Lower lobe of right lung (tissue), 2 donors: ENCODE data around the gene NANOGP8. TPM values are rescaled to one million over a fixed set of nuclear protein-coding genes. Genes with fewer than 3 reads are reported as not detected.
"Not testable (repeated sequence)": the region's sequence is repeated elsewhere in the genome, so short reads cannot be mapped to it uniquely, and the experiment has no call there.

ENCODE experiments used
- ATAC-seq, 2 donors: fragments of 200-7000 bp; cut with Tn5 transposase; one replicate each; pipeline ENCODE4 v1.9.1; 2020 to 2022; ENCODE audit warnings: mild to moderate bottlenecking in 2 of 2, moderate library complexity in 2 of 2
- DNase-seq: peaks from one replicate; pipeline ENCODE4 v3.0.0-alpha.2; 2020
- H3K27ac ChIP-seq: fragments of 200-600 bp; one replicate; pipeline ENCODE4 v1.8.0; 2022
- H3K27me3 ChIP-seq: fragments of 200-600 bp; one replicate; pipeline ENCODE4 v1.8.0; 2022; ENCODE audit warnings: low read depth
- H3K36me3 ChIP-seq: fragments of 200-600 bp; one replicate; pipeline ENCODE4 v1.8.0; 2022; ENCODE audit warnings: mild to moderate bottlenecking
- H3K4me1 ChIP-seq: fragments of 200-600 bp; one replicate; pipeline ENCODE4 v1.8.0; 2022
- H3K4me3 ChIP-seq: fragments of 200-600 bp; one replicate; pipeline ENCODE4 v1.8.0; 2022; ENCODE audit warnings: mild to moderate bottlenecking
- H3K9me3 ChIP-seq: fragments of 200-600 bp; one replicate; pipeline ENCODE4 v1.8.0; 2022
- intact Hi-C: fragments of 100-400 bp; cut with DNase I; formaldehyde crosslinking; loops from one replicate; pipeline ENCODE4 v1.11.0; 2022
- long read RNA-seq: library from polyadenylated mRNA; unstranded; transcript quantifications from one replicate; pipeline ENCODE4 v2.0.0, GENCODE V29; 2021
- total RNA-seq: library from RNA; stranded (reverse); fragmentation: NEBNext Ultra II Directional; extraction: Animal tissue kit (Norgen Biotek cat#: 25700); gene quantifications from one replicate; pipeline ENCODE4 v1.2.1, GENCODE V29; 2021
- TF ChIP-seq, protein P1 (sequence below): fragments of 200-600 bp; IDR thresholded peaks from one replicate; pipeline ENCODE4 v1.8.0; 2022; ENCODE audit warnings: antibody characterized with exemption, mild to moderate bottlenecking
- donor health status: DM: no; HTN: yes; CAD: no; lungs with severe emphysema.

NANOGP8 gene, protein sequence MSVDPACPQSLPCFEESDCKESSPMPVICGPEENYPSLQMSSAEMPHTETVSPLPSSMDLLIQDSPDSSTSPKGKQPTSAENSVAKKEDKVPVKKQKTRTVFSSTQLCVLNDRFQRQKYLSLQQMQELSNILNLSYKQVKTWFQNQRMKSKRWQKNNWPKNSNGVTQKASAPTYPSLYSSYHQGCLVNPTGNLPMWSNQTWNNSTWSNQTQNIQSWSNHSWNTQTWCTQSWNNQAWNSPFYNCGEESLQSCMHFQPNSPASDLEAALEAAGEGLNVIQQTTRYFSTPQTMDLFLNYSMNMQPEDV
- total RNA-seq: 0.59 TPM
- long read RNA-seq: 0 reads

GRCh38 chr15:35085176-35085919, at the start of gene NANOGP8:
Gene NANOGP8, minus strand, starts transcription at chr15:35085295. Its CDS starts 185 bp downstream, at chr15:35085110.
- H3K27me3 ChIP-seq, H3K9me3 ChIP-seq, ATAC-seq, intact Hi-C loops, H3K4me3 ChIP-seq, H3K27ac ChIP-seq, H3K4me1 ChIP-seq, H3K36me3 ChIP-seq, DNase-seq: not testable (repeated sequence)

GRCh38 chr15:35134299-35134698, 49.2 kb upstream of the NANOGP8 start:
- no peaks in the 10 kb centered on the region for H3K9me3 ChIP-seq
- DNase-seq: no peak
- no peak overlapping the region for H3K27ac ChIP-seq
- intact Hi-C loops: no loop called here
- H3K36me3 ChIP-seq: no peaks in the 10 kb centered on the region
- no peaks in the 10 kb centered on the region for H3K4me1 ChIP-seq
- no peak for ATAC-seq
- TF ChIP-seq, protein P1, sequence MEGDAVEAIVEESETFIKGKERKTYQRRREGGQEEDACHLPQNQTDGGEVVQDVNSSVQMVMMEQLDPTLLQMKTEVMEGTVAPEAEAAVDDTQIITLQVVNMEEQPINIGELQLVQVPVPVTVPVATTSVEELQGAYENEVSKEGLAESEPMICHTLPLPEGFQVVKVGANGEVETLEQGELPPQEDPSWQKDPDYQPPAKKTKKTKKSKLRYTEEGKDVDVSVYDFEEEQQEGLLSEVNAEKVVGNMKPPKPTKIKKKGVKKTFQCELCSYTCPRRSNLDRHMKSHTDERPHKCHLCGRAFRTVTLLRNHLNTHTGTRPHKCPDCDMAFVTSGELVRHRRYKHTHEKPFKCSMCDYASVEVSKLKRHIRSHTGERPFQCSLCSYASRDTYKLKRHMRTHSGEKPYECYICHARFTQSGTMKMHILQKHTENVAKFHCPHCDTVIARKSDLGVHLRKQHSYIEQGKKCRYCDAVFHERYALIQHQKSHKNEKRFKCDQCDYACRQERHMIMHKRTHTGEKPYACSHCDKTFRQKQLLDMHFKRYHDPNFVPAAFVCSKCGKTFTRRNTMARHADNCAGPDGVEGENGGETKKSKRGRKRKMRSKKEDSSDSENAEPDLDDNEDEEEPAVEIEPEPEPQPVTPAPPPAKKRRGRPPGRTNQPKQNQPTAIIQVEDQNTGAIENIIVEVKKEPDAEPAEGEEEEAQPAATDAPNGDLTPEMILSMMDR: no peak
- no peak overlapping the region for H3K4me3 ChIP-seq
- no peaks in the 10 kb centered on the region for H3K27me3 ChIP-seq

DNA sequence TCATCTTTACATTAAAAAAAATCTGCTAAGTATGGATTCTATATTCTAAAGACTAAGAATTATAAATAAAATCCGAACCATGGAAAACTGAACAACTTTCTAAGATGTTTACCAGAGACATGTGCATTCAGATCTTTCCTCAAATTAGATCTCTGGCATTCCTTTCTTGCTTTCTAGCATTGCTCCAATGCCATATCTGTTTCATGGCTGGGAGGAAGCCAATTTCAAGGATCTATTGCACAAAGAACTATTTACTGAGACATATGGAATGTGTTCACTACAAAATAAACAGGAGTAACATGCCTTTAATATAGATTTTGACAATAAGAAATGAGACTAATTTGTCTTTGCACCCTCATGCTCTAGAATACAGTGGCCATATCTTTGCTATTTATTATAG, 45.1 kb upstream of the NANOGP8 start:
- no peaks in the 10 kb centered on the region for H3K4me1 ChIP-seq
- DNase-seq (no peak), ATAC-seq (no peak)
- no peaks in the 10 kb centered on the region for H3K9me3 ChIP-seq
- intact Hi-C loops: no loop called here
- H3K27ac ChIP-seq: no peak overlapping the region
- no peaks in the 10 kb centered on the region for H3K27me3 ChIP-seq
- no peaks in the 10 kb centered on the region for H3K36me3 ChIP-seq
- H3K4me3 ChIP-seq: no peak overlapping the region
- TF ChIP-seq, protein P1: no peak

- intact Hi-C loops: no loop called here
- ATAC-seq (no peak), DNase-seq (no peak)
- Histone ChIP-seq H3K27ac (no peak overlapping the region), H3K27me3 (no peaks in the 10 kb centered on the region), H3K36me3 (no peaks in the 10 kb centered on the region), H3K4me1 (no peaks in the 10 kb centered on the region), H3K4me3 (no peak overlapping the region), H3K9me3 (no peaks in the 10 kb centered on the region)
- TF ChIP-seq, protein P1: no peak
These were observed 44.3 kb upstream of the NANOGP8 start for GRCh38 chr15:35129361-35129760.

DNA sequence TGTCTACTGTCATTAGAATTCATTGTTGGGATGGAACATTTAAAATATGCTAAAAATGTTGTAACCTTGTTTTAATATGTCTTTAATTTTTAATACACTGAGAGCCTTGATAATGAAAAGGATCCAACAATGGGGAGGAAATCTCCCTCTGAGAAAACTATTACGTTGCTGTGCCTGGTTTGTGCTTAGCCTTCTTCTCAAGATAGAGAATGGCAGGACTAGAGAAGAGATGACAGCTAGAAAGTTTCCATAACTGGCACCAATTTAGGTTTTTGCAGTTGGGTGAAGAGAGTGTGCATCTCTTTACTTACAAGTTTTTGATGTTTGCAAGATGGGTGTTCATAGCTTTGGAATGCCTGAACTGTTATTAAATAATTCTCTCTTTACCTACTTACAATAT, 42.6 kb upstream of the NANOGP8 start:
- no peaks in the 10 kb centered on the region for H3K36me3 ChIP-seq
- H3K4me1 ChIP-seq: no peaks in the 10 kb centered on the region
- H3K4me3 ChIP-seq: no peak overlapping the region
- no peaks in the 10 kb centered on the region for H3K9me3 ChIP-seq
- H3K27me3 ChIP-seq: no peaks in the 10 kb centered on the region
- no peak overlapping the region for H3K27ac ChIP-seq
- ATAC-seq (no peak), DNase-seq (no peak)
- intact Hi-C loops: no loop called here
- TF ChIP-seq, protein P1: no peak

GRCh38 chr15:35126236-35126635, 41.1 kb upstream of the NANOGP8 start:
- TF ChIP-seq, protein P1: no peak
- Histone ChIP-seq H3K36me3 (no peaks in the 10 kb centered on the region), H3K27ac (no peak overlapping the region), H3K27me3 (no peaks in the 10 kb centered on the region), H3K9me3 (no peaks in the 10 kb centered on the region), H3K4me1 (no peaks in the 10 kb centered on the region), H3K4me3 (no peak overlapping the region)
- DNase-seq: no peak
- intact Hi-C loops: no loop called here
- ATAC-seq: no peak
